CD1c-positive myeloid dendritic cell (primary cell): ENCODE data around the gene OR51A7.
"Not testable (repeated sequence)": the region's sequence is repeated elsewhere in the genome, so short reads cannot be mapped to it uniquely, and the experiment has no call there.

ENCODE experiments used
- DNase-seq: peaks from one replicate; pipeline ENCODE4 v3.0.0-alpha.2; 2016; ENCODE audit errors: extremely low spot score

OR51A7 gene, protein sequence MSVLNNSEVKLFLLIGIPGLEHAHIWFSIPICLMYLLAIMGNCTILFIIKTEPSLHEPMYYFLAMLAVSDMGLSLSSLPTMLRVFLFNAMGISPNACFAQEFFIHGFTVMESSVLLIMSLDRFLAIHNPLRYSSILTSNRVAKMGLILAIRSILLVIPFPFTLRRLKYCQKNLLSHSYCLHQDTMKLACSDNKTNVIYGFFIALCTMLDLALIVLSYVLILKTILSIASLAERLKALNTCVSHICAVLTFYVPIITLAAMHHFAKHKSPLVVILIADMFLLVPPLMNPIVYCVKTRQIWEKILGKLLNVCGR

GRCh38 chr11:4903484-4903883 lies at the start of gene OR51A7:
Gene OR51A7, plus strand, starts transcription at chr11:4903783. Its CDS starts 3,587 bp downstream, at chr11:4907370.
- no peak for DNase-seq

- DNase-seq = not testable (repeated sequence)
These were observed 49.3 kb upstream of the OR51A7 start for GRCh38 chr11:4854286-4854685.

- no peak for DNase-seq
These were observed 40.9 kb upstream of the OR51A7 start for GRCh38 chr11:4862447-4863236.

- DNase-seq = no peak
These were observed 39.7 kb upstream of the OR51A7 start for GRCh38 chr11:4863876-4864275.

DNA sequence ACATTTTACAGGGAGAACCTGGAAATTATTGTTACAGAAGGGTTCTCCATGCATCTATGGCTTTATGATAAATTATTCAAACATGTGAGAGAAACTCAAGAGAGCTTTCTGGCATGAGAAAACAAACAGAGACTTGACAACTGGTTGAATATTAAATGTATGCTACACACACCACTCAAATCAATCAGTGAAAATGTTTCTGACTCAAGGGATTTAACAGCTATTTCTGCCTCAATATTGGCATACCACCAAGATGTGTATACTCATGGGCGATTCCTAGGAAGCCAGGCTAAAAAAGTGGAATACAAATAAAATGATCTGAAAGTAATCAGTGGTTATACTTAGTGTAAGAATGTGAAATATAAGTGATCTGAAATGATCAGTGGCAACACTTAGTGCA lies 37.7 kb upstream of the OR51A7 start:
- no peak for DNase-seq

DNA sequence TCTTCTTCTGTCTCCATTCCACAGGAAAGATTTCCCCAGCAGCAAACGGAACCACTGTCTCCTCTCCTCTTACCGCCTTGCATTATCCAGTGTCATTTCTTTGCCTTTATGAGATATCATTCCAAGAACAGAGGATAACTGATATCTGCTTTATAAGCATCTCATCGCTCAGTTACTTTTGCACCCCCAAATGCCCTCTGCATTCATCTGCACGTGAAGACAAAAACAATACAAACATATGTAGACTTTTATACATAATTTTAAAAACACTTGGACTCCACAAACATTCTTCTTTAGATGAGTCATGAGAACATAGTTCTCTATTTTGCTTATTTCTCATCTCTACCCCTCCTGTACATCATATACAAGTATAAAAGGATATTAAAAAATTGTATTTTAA lies 22.4 kb upstream of the OR51A7 start:
- DNase-seq = no peak

DNA sequence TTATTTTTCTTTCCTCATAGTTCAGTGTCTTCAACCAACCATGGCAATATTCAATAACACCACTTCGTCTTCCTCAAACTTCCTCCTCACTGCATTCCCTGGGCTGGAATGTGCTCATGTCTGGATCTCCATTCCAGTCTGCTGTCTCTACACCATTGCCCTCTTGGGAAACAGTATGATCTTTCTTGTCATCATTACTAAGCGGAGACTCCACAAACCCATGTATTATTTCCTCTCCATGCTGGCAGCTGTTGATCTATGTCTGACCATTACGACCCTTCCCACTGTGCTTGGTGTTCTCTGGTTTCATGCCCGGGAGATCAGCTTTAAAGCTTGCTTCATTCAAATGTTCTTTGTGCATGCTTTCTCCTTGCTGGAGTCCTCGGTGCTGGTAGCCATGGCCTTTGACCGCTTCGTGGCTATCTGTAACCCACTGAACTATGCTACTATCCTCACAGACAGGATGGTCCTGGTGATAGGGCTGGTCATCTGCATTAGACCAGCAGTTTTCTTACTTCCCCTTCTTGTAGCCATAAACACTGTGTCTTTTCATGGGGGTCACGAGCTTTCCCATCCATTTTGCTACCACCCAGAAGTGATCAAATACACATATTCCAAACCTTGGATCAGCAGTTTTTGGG lies 21.6 kb upstream of the OR51A7 start, which contains the start of gene OR51T1:
Gene OR51T1 (plus strand): TSS at position 41 of the 641 bp plus-strand sequence. CDS start 0 bp downstream, at position 41.
- DNase-seq = no peak

- DNase-seq = no peak
These were observed 21.0 kb upstream of the OR51A7 start for GRCh38 chr11:4882543-4882942.

DNA sequence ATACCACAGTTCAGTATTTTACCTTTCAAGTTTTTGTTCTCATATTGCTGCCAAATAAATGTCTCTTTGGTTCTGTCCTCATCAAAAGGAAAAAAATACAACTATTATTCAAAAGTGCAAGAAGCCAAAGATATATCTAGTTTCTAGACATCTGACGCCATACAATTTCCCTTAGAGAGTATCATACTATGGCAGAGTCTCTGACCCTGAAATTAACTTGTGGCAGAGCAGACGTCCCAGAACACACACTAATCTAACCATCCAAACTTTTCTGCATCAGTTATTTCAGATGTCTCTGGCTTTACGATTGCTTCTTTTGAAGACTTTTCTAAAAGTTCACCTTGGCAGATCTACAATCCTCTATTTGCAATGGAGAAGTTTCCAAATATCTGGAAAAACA lies 19.2 kb upstream of the OR51A7 start:
- no peak for DNase-seq

DNA sequence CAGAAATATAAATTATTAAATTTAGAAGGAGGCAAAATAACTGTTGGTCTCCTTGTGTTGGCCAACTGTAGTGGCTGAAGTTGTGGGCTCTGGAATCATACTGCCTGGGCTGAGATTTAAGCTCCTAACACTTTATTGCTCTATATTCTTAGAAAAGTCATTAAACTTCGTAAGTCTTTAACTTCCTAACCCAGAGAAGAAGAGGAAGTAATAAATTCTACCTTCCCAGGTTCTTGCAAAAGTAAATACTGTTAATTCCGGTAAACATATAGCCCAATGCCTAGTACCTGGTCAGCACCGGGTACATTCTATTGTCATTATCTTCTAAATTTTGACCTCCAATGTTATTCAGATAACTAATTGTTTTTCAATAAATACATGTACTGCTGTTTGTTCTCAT lies 17.4 kb upstream of the OR51A7 start:
- no peak for DNase-seq

- DNase-seq = no peak
These were observed 16.0 kb upstream of the OR51A7 start for GRCh38 chr11:4887591-4887990.

DNA sequence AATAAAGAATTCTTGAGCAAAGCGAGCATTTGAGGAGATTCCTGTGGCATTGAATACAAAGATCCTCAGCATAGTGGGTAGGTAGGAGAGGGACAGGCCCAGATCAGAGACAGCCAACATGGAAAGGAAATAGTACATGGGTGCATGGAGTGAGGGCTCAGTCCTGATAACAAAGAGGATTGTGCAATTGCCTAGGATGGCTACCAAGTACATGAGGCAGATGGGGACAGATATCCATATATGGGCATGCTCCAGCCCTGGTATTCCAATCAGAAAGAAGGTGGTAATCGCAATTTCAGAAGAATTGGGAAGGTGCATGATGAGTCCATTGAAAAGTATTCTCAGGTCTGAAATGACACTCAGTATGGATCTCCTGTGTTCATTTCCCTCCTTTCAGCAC lies 13.3 kb upstream of the OR51A7 start:
- DNase-seq = no peak

GRCh38 chr11:4891996-4892640 lies 11.5 kb upstream of the OR51A7 start:
- DNase-seq = no peak

DNA sequence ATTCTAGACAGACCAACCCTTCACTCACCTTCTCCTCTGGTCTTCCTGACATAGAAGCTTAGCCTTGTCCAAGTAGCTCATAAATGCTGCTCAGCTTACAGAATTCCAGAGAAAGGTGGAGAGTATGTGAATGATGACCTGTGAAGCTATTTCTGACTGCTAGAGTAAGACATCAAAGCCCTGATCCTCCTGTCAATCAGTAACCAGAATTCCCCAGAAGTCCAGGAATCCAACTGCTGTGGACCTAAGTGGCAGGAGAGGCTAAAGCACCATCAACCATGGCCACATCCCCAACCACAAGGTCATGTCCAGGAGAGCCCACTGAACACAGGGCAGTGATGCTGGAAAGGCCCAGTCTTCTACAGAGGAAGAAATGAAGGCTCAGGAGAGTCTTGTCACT lies 13.0 kb downstream of the OR51A7 start:
- no peak for DNase-seq

DNA sequence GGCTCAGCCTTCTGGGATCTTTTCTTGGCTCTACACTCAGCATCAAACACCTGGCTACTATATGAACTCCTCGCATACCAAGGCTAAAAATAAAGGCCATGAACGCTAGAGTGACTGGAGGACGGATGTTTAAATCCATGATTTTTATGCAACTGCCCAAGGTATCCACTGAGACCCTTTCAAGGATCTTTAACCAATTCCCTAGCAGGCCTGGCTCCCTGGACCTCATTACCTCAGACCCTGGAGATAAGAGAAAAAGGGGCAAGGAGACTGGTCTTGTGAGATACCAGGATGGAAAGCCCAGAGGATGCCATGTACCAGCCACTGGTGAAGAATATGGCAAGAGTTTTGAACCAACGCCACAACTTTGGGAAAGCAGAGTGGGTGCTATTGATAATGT lies 15.7 kb downstream of the OR51A7 start, which contains the start of gene OR51G2:
Gene OR51G2 (minus strand): TSS at position 101 of the 400 bp plus-strand sequence. CDS start 3,687 bp downstream, outside the sequence.
- DNase-seq = no peak

GRCh38 chr11:4921796-4922195 lies 18.2 kb downstream of the OR51A7 start:
- DNase-seq = no peak

GRCh38 chr11:4922304-4922703 lies 18.7 kb downstream of the OR51A7 start:
- no peak for DNase-seq

DNA sequence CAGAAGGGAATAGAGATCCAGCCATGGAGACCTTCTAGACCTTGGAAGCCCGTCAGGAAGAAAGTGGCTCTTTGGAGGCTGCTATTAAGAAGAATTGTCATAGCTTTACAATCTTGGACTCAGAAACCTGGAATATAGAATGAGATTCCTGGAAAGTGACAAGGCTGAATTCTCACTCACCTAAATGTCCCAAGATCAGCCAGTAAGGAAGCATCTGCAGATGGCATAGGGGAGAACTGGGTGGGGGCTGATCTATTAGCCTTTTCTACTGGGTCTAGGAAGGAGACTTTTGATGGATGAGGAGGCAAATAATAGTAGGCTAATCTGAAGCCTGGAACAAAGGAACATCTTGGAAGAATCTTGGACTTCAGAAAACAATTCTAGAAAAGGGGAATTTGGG lies 20.7 kb downstream of the OR51A7 start, which contains the start of gene OR51G1:
Gene OR51G1 (minus strand): TSS at position 101 of the 400 bp plus-strand sequence. CDS start 0 bp downstream, at position 101.
- no peak for DNase-seq

GRCh38 chr11:4926608-4927007 lies 23.0 kb downstream of the OR51A7 start:
- no peak for DNase-seq

DNA sequence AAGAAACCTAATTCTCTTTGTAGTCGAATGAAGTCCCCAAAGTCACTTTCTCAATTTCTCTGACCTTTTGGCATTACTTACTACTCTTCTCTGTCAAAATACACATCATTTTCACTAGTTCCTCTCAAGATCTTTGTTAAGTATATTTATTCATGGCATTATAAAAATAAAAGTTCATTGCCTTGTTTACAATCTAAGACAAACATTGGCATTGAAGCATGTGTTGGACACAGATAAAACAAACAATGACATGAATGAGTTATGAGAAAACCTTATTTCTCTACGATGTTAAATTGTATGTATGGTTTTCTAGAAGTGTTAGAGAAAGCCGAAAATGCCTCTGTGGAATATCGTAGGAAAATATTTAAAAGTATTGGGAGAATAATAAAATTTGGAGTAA lies 29.2 kb downstream of the OR51A7 start:
- DNase-seq = no peak

- DNase-seq = no peak
These were observed 33.2 kb downstream of the OR51A7 start for GRCh38 chr11:4936745-4937144.

GRCh38 chr11:4947505-4947904 lies 43.9 kb downstream of the OR51A7 start, which contains the start of gene OR51A4:
Gene OR51A4, minus strand, starts transcription at chr11:4947605. Its CDS starts 505 bp downstream, at chr11:4947100.
- DNase-seq = no peak
